HEK293 (cell line): ENCODE measurements around the gene TNFAIP8L3.

ENCODE experiments used
- BCL11A ChIP-seq: fragments of 450-650 bp; formaldehyde crosslinking; IDR thresholded peaks from 2 replicates; pipeline ENCODE4 v1.5.1; 2016; ENCODE audit warnings: low read depth, missing biosample characterization, missing genetic modification characterization
- CTCF ChIP-seq: fragments of 450-650 bp; formaldehyde crosslinking; IDR thresholded peaks from 2 replicates; pipeline ENCODE4 v1.5.1; 2016; ENCODE audit warnings: missing biosample characterization, missing genetic modification characterization
- ZNF202 ChIP-seq: fragments of 450-650 bp; formaldehyde crosslinking; IDR thresholded peaks from 2 replicates; pipeline ENCODE4 v1.5.1; 2016; ENCODE audit warnings: missing biosample characterization, missing genetic modification characterization, borderline replicate concordance

GRCh38 chr15:51038974-51039319, 55.8 kb downstream of the TNFAIP8L3 start:
- no peak for TF ChIP-seq ZNF202 (tag by site-specific recombination)
- TF ChIP-seq BCL11A, result no peak
- no peak for TF ChIP-seq CTCF (tag by site-specific recombination)
